A549 (cell line): Measurements from ENCODE around the gene TMCO4. TPM values are rescaled to one million over a fixed set of nuclear protein-coding genes. Genes with fewer than 3 reads are reported as not detected.
A peak's percentile ranks its signal among the peaks of the same experiment; 100 is the strongest.

Experiments
- ATAC-seq, 2 experiments: fragments of 200-7000 bp in 1 of 2; fragments of >200 bp in 1 of 2; cut with Nextera tagmentation in 1 of 2; cut with Tn5 transposase in 1 of 2; 3 replicates each; pipeline versions ENCODE4 v1.8.0 to v1.9.1; 2018 to 2020; ENCODE audit warnings: mild to moderate bottlenecking in 1 of 2, moderate library complexity in 1 of 2
- CTCF ChIA-PET: fragments of 300-600 bp; sonication (Branson Sonifier 250); formaldehyde crosslinking; extraction: SDS; loops from one replicate; lab custom pipeline; 2021; ENCODE audit warnings: antibody characterized with exemption, inconsistent platforms; lab: Yijun Ruan, JAX
- POLR2A ChIA-PET: fragments of 350-600 bp; formaldehyde crosslinking; extraction: SDS; loops from one replicate; lab custom pipeline; 2021; ENCODE audit warnings: antibody characterized with exemption, inconsistent platforms; lab: Yijun Ruan, JAX
- DNase-seq, 2 experiments: peaks; one replicate each; pipeline versions ENCODE4 v3.0.0 to v3.0.0-alpha.2; 2011 to 2016; ENCODE audit warnings: low read depth in 1 of 2, low spot score in 1 of 2
- FAIRE-seq: peaks from 2 replicates; lab custom pipeline; 2011; peaks lifted over from hg19 to GRCh38; lab: Jason Lieb, UNC
- H3K27ac ChIP-seq, 2 experiments: fragments of >200 bp; sonication (Bioruptor Twin); formaldehyde crosslinking; 3 replicates each; pipeline ENCODE4 v1.5.1; 2016 to 2017
- H3K4me1 ChIP-seq: fragments of >200 bp; sonication (Bioruptor Twin); formaldehyde crosslinking; 3 replicates; pipeline ENCODE4 v1.6.1; 2016
- H3K4me2 ChIP-seq: fragments of >200 bp; sonication (Bioruptor Twin); formaldehyde crosslinking; 3 replicates; pipeline ENCODE4 v1.6.1; 2016
- H3K4me3 ChIP-seq: fragments of >200 bp; sonication (Bioruptor Twin); formaldehyde crosslinking; 3 replicates; pipeline ENCODE4 v1.5.1; 2016
- H3K9me3 ChIP-seq: fragments of >200 bp; sonication (Bioruptor Twin); formaldehyde crosslinking; 3 replicates; pipeline ENCODE4 v1.6.1; 2016
- BCL3 ChIP-seq: fragments of >200 bp; sonication (Bioruptor Twin); formaldehyde crosslinking; IDR thresholded peaks from 3 replicates; pipeline ENCODE4 v1.6.1; 2016
- CBX2 ChIP-seq: fragments of 200-600 bp; sonication (generic); IDR thresholded peaks from 2 replicates; pipeline ENCODE4 v1.6.1; 2016; ENCODE audit warnings: low read depth, mild to moderate bottlenecking, borderline replicate concordance
- CHD4 ChIP-seq: fragments of 200-600 bp; sonication (generic); IDR thresholded peaks from 2 replicates; pipeline ENCODE4 v1.6.1; 2016; ENCODE audit warnings: antibody characterized with exemption, mild to moderate bottlenecking, borderline replicate concordance
- E2F6 ChIP-seq: IDR thresholded peaks from 2 replicates; pipeline ENCODE4 v1.6.1; 2012; ENCODE audit warnings: low read depth, borderline replicate concordance
- GATA3 ChIP-seq: IDR thresholded peaks from 2 replicates; pipeline ENCODE4 v1.6.1; 2012; ENCODE audit warnings: borderline replicate concordance
- HOXB13 ChIP-seq: fragments of 250-450 bp; sonication (Bioruptor Pico); IDR thresholded peaks from 2 replicates; pipeline ENCODE4 v1.5.0; 2020; ENCODE audit warnings: low read depth, mild to moderate bottlenecking, moderate library complexity
- HOXB5 ChIP-seq: fragments of 250-450 bp; sonication (Bioruptor Pico); IDR thresholded peaks from 2 replicates; pipeline ENCODE4 v1.5.0; 2020; ENCODE audit warnings: mild to moderate bottlenecking, moderate library complexity
- JUN ChIP-seq, 2 experiments: fragments of >200 bp; sonication (Bioruptor Twin); formaldehyde crosslinking; IDR thresholded peaks; 2 replicates in 1 of 2; 3 replicates in 1 of 2; pipeline ENCODE4 v1.6.1; 2016 to 2017
- KDM1A ChIP-seq: fragments of 200-600 bp; sonication (generic); IDR thresholded peaks from 2 replicates; pipeline ENCODE4 v1.6.1; 2016; ENCODE audit warnings: low read depth, mild to moderate bottlenecking
- KDM5A ChIP-seq: fragments of 200-600 bp; sonication (generic); IDR thresholded peaks from 2 replicates; pipeline ENCODE4 v1.6.1; 2016; ENCODE audit warnings: antibody characterized with exemption, mild to moderate bottlenecking
- MAFK ChIP-seq: fragments of 450-650 bp; IDR thresholded peaks from 2 replicates; pipeline ENCODE4 v1.6.1; 2014; ENCODE audit not compliant: partially characterized antibody
- NFE2L2 ChIP-seq: fragments of 150-350 bp; conservative IDR thresholded peaks from 2 replicates; pipeline ENCODE4 v1.6.1; 2014; ENCODE audit warnings: low read length
- POLR2AphosphoS2 ChIP-seq: conservative IDR thresholded peaks from 2 replicates; pipeline ENCODE4 v1.6.1; 2012; ENCODE audit warnings: low read length, improper control_type of control experiment, inconsistent platforms
- RCOR1 ChIP-seq: fragments of 150-350 bp; IDR thresholded peaks from 2 replicates; pipeline ENCODE4 v1.6.1; 2014; ENCODE audit warnings: antibody characterized with exemption, low read length, low read depth
- TP53 ChIP-seq: fragments of 250-450 bp; sonication (Bioruptor Pico); IDR thresholded peaks from 2 replicates; pipeline ENCODE4 v1.5.0; 2021; ENCODE audit warnings: mild to moderate bottlenecking, moderate library complexity
- ZNF302 ChIP-seq: fragments of 250-450 bp; sonication (Bioruptor Pico); IDR thresholded peaks from 2 replicates; pipeline ENCODE4 v1.9.0; 2021; ENCODE audit warnings: inconsistent platforms, mild to moderate bottlenecking, moderate library complexity
- WGBS: methylation state at CpG from one replicate; pipeline ENCODE4 v1.1.6; 2017; ENCODE audit errors: missing lambda C conversion rate; 5-methylcytosine and 5-hydroxymethylcytosine counted together
- polyA plus RNA-seq, 4 experiments: library from polyadenylated mRNA; depleted of rRNA in 3 of 4; stranded (reverse); fragments of >200 nt; fragmentation: RNase III in 1 of 4; extraction: RNeasy Plus Mini Kit Qiagen cat#74134 plus additional on column Dnase treatment in 1 of 4; gene quantifications; 2 replicates in 3 of 4; 3 replicates in 1 of 4; pipeline ENCODE4 v1.2.3, GENCODE V29; 2011 to 2017
- TF ChIP-seq, protein P1 (sequence below): fragments of 200-600 bp; sonication (generic); IDR thresholded peaks from 2 replicates; pipeline ENCODE4 v1.6.1; 2016; ENCODE audit warnings: antibody characterized with exemption, mild to moderate bottlenecking, moderate library complexity
- TF ChIP-seq, protein P2 (sequence below): IDR thresholded peaks from 2 replicates; pipeline ENCODE4 v1.6.1; 2012

Gene TMCO4
- polyA plus RNA-seq, 2 of the 4 experiments (the other 2 are of a cell fraction) = 4.0 to 4.6 TPM

GRCh38 chr1:19846338-19846737 is 46.6 kb upstream of the TMCO4 start:
- DNase-seq (no peak), FAIRE-seq (no peak)
- no peaks in the 10 kb centered on the region for H3K4me1 ChIP-seq
- WGBS = 63% methylated on average over 3 of the region's 3 CpGs
- H3K4me2 ChIP-seq = no peak overlapping the region
- no peaks in the 10 kb centered on the region for H3K9me3 ChIP-seq
- POLR2A ChIA-PET = no interaction called here
- no peak for TF ChIP-seq TP53 (CRISPR knock-in tag)
- TF ChIP-seq HOXB13 (CRISPR knock-in tag) = no peak
- TF ChIP-seq BCL3 = no peak
- no peak for TF ChIP-seq KDM1A
- TF ChIP-seq E2F6 = no peak
- no peak for TF ChIP-seq ZNF302 (CRISPR knock-in tag)
- TF ChIP-seq, all 56 proteins: peak for 0
- H3K4me3 ChIP-seq = no peak overlapping the region
- H3K27ac ChIP-seq = no peak overlapping the region
- no peak for ATAC-seq
- CTCF ChIA-PET = no interaction called here

- H3K9me3 ChIP-seq = no peaks in the 10 kb centered on the region
- no peak overlapping the region for H3K4me2 ChIP-seq
- H3K27ac ChIP-seq = no peak overlapping the region
- 79% methylated on average over 7 of the region's 8 CpGs for WGBS
- ChIA-PET CTCF (interaction anchor here (1.4 kb wide), 1 partner anchor 37 kb away, joined by 3 read pairs; the partner anchor contains the start of gene OTUD3), POLR2A (no interaction called here)
- DNase-seq (no peak), ATAC-seq (no peak), FAIRE-seq (no peak)
- no peaks in the 10 kb centered on the region for H3K4me1 ChIP-seq
- H3K4me3 ChIP-seq = no peak overlapping the region
- no peak for TF ChIP-seq CHD4
- TF ChIP-seq JUN (IDR thresholded peaks at IDR 0.05) = no peak
- TF ChIP-seq POLR2AphosphoS2 = no peak
- no peak for TF ChIP-seq TP53 (CRISPR knock-in tag)
- no peak for TF ChIP-seq CBX2
- TF ChIP-seq GATA3 = no peak
- TF ChIP-seq, protein P1, sequence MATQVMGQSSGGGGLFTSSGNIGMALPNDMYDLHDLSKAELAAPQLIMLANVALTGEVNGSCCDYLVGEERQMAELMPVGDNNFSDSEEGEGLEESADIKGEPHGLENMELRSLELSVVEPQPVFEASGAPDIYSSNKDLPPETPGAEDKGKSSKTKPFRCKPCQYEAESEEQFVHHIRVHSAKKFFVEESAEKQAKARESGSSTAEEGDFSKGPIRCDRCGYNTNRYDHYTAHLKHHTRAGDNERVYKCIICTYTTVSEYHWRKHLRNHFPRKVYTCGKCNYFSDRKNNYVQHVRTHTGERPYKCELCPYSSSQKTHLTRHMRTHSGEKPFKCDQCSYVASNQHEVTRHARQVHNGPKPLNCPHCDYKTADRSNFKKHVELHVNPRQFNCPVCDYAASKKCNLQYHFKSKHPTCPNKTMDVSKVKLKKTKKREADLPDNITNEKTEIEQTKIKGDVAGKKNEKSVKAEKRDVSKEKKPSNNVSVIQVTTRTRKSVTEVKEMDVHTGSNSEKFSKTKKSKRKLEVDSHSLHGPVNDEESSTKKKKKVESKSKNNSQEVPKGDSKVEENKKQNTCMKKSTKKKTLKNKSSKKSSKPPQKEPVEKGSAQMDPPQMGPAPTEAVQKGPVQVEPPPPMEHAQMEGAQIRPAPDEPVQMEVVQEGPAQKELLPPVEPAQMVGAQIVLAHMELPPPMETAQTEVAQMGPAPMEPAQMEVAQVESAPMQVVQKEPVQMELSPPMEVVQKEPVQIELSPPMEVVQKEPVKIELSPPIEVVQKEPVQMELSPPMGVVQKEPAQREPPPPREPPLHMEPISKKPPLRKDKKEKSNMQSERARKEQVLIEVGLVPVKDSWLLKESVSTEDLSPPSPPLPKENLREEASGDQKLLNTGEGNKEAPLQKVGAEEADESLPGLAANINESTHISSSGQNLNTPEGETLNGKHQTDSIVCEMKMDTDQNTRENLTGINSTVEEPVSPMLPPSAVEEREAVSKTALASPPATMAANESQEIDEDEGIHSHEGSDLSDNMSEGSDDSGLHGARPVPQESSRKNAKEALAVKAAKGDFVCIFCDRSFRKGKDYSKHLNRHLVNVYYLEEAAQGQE = no peak
- no peak for TF ChIP-seq HOXB5 (CRISPR knock-in tag)
- TF ChIP-seq, protein P2, sequence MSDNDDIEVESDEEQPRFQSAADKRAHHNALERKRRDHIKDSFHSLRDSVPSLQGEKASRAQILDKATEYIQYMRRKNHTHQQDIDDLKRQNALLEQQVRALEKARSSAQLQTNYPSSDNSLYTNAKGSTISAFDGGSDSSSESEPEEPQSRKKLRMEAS = no peak
- TF ChIP-seq KDM5A = no peak
- TF ChIP-seq HOXB13 (CRISPR knock-in tag) = no peak
Observed at GRCh38 chr1:19845555-19845954, 45.8 kb upstream of the TMCO4 start.

DNA sequence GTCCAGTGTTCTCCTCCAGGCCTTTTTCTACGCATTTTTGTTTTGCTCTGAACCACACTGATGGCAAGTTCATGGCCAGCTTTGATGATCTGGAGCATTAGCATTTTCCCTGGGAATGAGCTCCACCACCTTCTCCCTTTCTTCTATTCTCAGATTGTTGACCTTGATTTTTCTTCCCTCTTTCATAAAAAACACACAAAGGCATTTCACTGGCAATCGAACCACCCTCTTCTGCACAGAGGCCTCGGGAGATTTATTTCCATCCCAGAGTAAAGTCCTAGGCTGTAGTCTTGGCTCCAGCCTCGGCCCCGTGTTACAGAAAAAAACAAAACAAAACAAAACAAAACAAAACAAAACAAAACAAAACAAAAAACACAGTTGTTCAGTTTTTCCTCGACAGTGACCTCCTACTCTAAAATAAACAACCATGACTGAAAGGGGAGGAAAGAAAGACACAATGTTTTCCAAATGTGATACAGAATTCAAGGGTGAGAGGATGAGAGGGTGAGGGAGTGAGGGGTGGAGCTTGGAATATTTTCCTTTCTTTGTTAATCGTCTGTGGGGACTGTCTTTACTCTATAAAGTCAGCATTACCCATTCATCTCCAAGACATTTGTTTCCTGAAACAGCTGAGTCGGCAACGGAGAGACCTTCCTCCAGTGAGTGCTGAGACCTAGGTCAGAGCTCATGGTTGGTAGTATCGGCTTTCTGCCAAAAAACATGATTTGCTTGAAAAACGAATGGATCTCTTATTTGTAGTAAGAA is 45.2 kb upstream of the TMCO4 start:
- Histone ChIP-seq H3K4me3 (no peak overlapping the region), H3K4me2 (no peak overlapping the region)
- TF ChIP-seq NFE2L2 (no peak), E2F6 (no peak), MAFK (peak; percentile 58), RCOR1 (no peak)
- TF ChIP-seq, all 56 proteins: peak for 1
- Histone ChIP-seq H3K27ac (no peak overlapping the region), H3K4me1 (no peaks in the 10 kb centered on the region), H3K9me3 (no peaks in the 10 kb centered on the region)
- ATAC-seq (no peak), FAIRE-seq (no peak), DNase-seq (no peak)
- 54% methylated on average over 11 of the region's 11 CpGs for WGBS
- ChIA-PET POLR2A (no interaction called here), CTCF (interaction anchor here (1.4 kb wide), 1 partner anchor 37 kb away, joined by 3 read pairs; the partner anchor contains the start of gene OTUD3)
